Non-pigmented ciliary epithelial cell (primary cell): ENCODE measurements around the gene BCAS3.
"Not testable (repeated sequence)": the region's sequence is repeated elsewhere in the genome, so short reads cannot be mapped to it uniquely, and the experiment has no call there.

Source experiments
- DNase-seq: peaks from one replicate; pipeline ENCODE4 v3.0.0-alpha.2; 2010; ENCODE audit warnings: low read depth

The BCAS3 gene

DNA sequence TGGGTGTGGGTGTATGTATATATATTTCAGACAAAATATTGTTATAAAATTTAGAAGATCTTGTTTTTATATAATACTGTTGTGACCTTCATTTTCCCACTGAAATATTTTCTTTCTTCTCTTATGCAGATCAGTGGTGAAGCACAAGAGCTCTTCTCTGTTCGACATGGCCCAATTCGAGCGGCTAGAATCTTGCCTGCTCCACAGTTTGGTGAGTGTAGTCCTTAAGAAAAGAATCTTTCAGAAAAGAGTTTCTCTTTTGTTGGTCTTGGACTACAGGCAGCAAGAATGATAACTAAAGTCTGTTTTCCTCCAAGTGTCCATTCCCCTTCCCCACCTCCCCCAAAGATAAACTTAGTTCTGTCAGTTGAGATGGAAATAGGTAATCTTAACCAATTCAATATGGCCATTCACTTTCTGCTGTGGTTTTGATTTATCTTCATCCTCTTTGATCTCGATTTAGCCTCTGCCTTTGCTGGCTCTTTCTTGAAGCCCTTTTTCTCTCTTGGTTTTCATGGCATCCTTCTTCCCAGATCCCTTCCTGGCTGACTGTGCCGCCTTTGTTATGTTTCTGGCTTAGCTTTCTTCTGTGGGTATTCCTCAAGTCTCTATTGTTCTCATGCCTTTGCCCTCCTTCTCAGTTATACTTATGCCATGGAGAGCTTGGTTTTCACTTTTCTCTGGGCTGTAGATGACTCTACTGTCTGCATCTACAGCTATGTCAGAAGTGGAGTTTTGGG lies 69.6 kb downstream of the BCAS3 start:
- no peak for DNase-seq

DNA sequence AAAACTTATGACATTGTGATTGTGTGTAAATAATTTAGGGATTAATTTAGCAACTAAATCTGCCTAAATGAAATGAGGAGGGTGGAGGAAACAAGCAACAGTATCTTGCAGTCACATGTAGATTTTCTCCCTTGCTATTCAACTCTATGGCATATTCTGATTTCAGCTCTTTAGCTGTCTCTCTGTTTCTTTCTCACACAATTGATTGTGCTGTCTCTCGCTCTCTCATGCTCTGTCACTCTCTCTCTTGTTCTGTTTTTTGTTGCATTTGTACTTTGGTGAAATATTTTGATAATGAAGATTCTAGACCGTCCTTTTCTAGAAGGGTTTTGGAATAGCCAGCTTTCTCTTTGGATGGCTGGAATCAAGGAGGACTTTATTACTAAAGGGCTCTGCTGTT lies 70.6 kb downstream of the BCAS3 start:
- no peak for DNase-seq

DNA sequence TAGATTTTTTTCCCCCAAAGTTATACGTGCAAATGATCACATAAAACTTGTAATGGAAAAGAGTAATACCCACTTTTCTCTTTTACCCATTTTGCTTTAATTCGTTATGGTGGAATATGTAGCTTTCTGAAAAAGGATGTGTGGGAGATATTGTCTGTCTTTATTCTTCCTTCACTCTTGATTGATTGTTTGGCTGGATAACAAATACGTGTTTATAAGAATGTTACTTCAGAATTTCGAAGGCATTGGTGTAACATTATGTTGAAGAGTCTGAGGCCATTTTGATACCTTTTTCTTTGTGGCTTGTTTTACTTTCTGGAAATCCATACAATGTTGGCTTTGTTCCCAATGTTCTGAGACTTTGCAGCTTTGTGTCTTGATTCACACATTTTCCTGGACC lies 71.4 kb downstream of the BCAS3 start:
- DNase-seq, result no peak

DNA sequence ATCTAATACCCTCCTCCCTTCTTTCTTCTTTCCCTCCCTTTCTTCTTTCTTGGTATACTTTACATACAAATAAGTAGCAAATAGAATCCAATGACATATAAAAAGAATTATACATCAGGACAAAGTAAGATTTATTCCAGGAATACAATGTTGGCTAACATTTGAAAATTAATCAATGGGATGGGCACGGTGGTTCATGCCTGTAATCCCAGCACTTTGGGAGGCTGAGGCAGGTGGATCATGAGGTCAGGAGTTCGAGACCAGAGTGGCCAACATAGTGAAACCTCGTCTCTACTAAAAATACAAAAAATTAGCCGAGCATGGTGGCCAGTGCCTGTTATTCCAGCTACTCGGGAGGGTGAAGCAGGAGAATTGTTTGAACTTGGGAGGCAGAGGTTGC lies 72.1 kb downstream of the BCAS3 start:
- DNase-seq, result no peak

DNA sequence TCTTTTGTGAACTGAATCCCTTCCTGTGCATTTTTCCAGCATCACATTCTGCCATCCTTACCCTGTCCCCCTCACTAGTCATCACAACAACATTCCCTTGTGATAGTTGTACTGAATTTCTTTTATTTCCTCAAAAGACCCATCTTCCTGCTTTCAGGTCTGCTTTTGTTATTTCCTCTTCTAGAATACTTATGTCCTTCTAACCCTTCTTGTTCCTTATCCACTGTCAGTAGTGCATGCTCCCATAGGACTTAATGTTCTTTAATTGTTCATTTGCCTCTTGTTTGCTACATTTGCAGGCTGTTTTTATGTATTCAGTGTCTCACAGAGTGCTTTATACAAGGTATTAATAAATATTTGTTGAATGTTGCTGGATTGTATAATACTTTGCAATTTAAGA lies 73.0 kb downstream of the BCAS3 start:
- DNase-seq, result no peak

DNA sequence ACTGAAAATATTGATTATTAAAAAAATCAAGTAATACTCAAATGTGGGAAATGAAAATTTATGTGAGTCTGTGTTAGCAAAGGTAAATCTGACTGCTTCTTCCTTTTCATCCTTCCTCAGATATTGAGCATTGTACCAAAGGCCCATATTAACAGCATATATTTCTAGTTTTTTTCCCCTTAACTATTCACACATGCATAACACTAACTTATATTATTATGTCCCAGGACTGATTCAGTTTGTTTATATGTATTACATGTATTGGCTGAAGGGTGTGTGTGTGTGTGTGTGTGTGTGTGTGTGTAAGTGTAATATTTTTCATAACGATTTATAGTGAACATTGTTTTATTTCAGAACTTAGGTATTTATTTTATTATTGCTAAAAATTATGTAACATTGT lies 74.2 kb downstream of the BCAS3 start:
- DNase-seq, result no peak

DNA sequence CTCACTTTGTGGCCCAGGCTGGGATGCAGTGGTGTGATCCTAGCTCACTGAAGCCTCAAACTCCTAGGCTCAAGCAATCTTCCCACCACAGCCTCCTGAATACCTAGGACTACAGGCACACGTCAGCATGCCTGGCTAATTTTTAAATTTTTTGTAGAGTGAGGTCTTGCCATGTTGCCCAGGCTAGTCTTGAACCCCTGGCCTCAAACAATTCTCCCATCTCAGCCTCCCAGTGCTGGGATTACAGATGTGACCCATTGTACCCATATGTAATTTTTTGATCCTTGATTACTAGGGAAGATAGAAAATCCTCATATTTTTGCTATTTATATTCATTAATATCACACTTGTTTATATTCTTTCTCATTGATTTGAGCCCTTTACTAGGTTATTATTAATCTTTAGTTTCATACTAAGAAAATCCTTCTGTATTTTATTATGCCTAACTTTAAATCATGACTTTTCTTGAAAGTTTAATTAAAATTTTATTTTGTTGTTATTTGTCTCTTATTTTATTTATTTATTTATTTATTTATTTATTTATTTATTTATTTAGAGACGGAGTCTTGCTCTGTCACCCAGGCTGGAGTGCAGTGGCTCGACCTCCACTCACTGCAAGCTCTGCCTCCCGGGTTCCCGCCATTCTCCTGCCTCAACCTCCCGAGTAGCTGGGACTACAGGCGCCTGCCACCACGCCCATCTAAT lies 75.4 kb downstream of the BCAS3 start:
- DNase-seq, result no peak

DNA sequence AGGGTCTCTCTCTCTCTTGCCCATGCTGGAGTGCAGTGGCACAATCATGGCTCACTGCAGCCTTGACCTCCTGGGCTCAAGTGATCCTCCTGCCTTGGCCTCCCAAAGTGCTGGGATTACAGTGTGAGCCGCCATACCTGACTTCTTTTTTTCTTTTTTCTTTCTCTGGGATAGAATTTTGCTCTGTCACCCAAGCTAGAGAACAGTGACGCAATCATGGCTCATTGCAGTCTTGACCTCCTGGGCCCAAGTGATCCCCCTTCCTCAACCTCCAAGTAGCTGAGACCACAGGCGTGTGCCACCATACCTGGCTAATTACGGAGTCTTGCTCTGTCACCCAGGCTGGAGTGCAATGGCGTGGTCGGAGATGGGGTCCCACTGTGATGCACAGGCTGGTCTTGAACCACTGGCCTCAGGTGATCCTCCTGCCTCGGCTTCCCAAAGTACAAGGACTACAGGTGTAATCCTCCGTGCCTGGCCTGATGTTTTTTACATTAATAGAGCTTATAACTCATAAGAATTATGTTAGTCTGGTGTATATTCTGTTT lies 76.5 kb downstream of the BCAS3 start:
- no peak for DNase-seq

DNA sequence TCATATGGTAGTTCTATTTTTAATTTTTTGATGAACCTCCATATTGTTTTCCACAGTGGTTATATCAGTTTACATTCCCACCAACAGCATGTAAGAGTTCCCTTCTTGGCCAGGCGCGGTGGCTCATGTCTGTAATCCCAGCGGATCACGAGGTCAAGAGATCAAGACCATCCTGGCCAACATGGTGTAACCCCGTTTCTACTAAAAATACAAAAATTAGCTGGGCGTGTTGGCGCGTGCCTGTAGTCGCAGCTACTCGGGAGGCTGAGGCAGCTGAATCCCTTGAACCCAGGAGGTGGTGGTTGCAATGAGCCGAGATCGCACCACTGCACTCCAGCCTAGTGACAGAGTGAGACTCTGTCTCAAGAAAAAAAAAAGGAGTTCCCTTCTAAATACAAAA lies 79.1 kb downstream of the BCAS3 start:
- not testable (repeated sequence) for DNase-seq

DNA sequence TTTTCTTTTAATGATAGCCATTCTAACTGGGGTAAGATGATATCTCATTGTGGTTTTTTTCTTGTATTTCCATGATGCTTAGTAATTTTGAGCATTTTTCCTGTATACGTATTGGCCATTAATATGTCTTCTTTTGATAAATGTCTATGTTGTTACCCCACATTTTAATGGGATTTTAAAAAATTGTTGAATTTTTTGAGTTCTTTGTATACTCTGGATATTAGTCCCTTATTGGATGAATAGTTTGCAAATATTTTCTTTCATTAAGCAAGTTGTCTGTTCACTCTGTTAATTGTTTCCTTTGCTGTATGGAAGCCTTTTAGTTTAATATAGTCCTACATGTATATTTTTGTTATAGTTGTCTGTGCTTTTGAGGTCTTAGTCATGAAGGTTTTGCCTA lies 79.8 kb downstream of the BCAS3 start:
- DNase-seq, result no peak

DNA sequence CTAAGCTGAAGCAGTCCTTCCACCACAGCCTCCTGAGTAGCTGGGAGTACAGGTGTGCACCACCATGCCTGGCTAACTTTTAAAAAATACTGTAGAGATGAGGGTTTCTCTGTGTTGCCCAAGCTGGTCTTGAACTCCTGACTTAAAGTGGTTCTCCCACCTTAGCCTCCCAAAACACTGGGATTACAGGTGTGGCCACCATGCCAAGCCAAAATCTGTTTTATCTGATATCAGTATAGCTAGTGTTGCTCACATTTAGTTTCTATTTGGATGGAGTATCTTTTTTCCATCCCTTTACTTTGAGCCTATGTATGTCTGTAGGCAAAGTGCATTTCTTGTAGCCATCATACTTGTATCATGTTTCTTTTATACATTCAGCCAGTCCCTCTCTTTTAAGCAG lies 82.1 kb downstream of the BCAS3 start:
- DNase-seq, result no peak

DNA sequence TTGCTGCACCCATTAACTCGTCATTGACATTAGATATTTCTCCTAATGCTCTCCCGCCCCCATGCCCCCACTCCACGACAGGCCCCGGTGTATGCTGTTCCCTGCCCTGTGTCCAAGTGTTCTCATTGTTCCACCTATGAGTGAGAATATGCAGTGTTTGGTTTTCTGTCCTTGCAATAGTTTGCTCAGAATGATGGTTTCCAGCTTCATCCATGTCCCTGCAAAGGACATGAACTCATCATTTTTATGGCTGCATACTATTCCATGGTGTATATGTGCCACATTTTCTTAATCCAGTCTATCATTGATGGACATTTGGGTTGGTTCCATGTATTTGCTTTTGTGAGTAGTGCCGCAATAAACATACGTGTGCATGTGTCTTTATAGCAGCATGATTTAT lies 83.7 kb downstream of the BCAS3 start:
- not testable (repeated sequence) for DNase-seq

DNA sequence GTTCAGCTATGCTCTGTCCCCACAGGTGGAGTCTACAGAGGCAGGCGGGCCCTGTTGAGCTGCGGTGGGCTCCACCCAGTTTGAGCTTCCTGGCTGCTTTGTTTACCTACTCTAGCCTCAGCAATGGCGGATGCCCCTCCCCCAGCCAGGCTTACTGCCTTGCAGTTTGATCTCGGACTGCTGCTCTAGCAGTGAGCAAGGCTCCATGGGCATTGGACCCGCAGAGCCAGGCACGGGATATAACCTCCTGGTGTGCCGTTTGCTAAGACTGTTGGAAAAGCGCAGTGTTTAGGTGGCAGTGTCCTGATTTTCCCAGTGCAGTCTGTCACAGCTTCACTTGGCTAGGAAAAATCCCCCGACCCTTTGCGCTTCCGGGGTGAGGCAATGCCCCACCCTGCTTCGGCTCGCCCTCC lies 89.1 kb downstream of the BCAS3 start:
- no peak for DNase-seq

DNA sequence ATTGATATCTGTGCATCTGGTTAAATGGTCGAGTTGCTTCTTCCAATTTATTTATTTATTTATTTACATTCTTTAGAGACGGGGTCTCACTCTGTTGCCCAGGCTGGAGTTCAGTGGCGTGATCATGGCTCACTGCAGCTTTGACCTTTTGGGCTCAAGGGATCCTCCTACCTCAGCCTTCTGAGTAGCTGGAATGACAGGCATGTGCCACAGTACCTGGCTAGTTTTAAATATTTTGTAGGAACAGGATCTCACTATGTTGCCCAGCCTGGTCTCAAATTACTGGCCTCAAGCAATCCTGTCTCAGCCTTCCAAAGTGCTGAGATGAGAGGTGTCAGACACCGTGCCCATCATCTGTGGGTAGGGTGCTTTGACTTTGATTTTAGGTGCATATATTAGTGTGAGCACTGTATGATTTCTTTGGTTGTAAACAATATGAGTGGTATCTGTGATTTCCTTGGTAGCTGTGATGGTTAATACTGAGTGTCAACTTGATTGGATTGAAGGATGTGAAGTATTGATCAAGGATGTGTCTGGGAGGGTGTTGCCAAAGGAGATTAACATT lies 90.2 kb downstream of the BCAS3 start:
- no peak for DNase-seq

DNA sequence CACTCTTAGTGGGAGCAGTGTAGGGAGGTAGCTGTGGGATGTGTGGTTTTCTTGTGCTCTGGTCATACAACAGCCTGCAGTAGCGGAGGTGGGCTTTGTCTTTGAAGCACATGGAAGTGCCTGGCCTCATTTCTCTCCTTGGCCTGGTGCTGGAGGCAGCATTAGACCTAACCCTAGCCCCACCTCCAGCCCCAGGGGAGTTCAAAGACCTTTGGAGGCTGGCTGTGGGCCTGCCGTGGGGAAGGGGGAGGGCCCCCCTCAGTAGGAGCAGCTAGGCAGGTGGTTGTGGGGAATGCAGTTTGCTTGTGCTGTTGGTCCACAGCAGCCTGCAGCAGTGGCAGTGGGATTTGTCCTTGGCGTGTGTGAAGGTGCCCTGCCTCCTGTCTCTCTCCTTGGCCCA lies 91.7 kb downstream of the BCAS3 start:
- DNase-seq, result no peak

DNA sequence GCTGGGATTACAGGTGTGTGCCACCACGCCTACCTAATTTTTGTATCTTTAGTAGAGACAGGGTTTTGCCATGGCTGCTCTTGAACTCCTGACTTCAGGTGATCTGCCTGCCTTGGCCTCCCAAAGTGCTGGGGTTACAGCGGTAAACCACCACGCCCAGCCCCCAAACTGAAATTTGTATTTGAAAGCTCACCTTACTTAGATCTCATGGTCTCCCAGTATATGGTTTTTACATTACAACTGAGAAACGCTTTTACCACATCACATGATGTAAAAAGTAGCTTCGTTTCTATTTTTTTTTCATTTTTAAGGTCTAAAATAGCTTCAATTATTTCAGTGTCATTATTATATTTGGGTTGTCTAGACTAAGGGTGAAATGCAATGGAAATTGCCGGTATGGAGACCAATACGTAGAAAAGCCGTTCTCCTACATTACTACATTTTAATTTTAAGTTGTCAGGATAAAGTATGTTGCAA lies 93.3 kb downstream of the BCAS3 start:
- DNase-seq, result no peak

DNA sequence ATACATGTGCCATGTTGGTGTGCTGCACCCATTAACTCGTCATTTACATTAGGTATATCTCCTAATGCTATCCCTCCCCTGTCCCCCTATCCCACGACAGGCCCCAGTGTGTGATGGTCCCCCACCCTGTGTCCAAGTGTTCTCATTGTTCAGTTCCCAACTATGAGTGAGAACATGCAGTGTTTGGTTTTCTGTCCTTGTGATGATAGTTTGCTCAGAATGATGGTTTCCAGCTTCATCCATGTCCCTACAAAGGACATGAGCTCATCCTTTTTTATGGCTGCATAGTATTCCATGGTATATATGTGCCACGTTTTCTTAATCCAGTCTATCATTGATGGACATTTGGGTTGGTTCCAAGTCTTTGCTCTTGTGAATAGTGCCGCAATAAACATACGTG lies 94.0 kb downstream of the BCAS3 start:
- not testable (repeated sequence) for DNase-seq

DNA sequence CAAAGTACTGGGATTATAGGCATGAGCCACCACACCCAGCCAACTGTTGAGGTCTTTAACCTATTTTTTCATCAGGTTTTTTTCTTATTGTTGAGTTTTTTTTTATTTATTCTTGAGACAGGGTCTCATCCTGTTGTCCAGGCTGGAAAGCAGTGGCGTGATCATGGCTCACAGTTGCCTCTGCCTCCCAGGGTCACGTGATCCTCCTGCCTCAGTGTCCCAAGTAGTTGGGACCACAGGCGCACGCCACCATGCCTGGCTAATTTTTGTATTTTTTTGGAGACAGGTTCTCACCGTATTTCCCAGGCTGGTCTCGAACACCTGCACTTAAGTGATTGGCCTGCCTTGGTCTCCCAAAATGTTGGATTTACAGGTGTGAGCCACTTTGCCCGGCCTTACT lies 95.9 kb downstream of the BCAS3 start:
- no peak for DNase-seq

DNA sequence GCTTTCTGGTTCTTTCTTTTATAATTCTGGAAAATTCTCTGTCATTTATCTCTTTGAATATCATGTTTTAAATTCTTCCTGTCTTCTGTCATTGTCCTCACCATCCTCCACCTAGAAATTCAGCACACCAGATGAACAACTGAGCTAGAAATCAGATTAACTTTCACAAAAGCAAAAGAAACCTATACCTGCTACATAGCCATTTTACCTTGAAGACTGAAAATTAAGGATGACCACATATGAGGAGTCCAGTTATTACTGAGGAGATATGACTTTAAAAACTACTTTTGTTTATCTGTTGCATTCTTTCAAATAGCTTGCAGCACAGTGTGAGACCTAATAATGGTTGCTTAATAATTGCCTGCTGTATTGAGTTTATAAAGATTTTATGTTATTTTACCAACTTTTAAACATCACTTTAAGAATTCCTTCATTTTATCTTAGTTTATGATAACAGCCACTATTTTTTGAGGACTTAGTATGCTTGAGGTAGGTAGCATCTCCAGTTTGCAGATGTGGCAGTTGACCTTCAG lies 104.3 kb downstream of the BCAS3 start:
- DNase-seq, result no peak

DNA sequence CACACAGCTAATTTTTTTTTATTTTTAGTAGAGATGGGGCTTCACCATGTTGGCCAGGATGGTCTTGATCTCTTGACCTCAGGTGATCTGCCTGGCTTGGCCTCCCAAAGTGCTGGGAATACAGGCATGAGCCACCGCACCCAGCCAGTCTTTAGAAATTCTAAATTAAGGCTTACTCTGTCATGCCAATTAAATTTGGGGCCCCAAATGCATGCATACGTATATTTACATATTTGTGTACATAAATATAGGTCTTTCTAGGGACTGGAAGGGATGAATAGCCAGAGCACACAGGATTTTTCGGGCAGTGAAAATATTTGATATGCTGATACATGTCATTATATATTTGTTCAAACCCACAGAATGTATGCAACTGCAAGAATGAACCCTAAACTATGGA lies 105.1 kb downstream of the BCAS3 start:
- DNase-seq, result no peak

DNA sequence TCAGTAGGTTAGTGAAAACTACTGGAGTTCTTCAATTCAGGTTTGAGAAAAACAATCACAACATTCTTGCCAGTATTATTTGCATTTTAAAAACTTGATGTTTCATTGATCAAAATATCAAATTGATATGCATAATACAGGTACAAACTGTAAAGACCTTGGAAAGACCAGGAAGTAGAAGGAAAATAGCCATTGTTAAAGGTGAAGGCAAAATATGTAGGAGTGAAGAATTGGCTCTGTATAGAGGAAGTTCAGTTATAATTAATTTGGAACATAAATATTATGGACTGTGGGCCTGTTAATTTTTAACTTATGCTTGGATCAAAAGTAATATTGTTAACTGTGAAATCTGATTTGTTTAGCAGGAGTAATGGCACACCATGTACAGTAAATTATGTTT lies 112.6 kb downstream of the BCAS3 start:
- DNase-seq, result no peak

DNA sequence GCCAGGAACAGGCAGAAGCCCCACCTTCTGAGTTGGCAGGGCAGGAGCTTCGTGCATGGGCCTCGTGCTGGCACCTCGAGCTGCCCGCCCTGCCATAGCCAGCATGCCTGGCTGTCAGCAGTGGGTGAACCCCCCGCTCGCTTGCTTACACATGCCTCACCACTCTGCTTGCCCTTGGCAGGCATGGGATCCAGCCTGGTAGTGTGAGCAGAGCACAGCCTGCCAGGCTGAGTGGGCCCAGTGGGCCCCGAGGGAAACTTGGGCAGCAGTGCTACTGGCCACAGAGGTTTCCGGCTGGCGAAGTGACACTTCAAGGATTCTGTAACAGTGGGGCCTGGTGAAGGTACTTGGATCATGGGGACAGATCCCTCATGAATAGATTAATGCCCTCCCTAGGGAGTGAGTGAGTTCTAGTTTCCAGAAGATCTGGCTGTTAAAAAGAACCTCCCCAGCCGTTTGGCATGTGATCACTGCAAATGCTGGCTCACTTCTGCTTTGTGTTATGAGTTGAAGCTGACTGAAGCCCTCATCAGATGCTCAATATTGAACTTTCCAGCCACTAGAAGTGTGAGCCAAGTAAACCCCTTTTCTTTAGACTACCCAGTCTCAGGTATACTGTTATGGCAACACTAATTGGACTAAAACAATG lies 114.7 kb downstream of the BCAS3 start:
- no peak for DNase-seq
